SK-N-SH (cell line): ENCODE results near the gene POLR3GL. TPM values are rescaled to one million over a fixed set of nuclear protein-coding genes. Genes with fewer than 3 reads are reported as not detected.

Experiments used
- CTCF ChIA-PET: fragments of 300-600, 350-600 bp; formaldehyde crosslinking; extraction: SDS; loops from one replicate; lab custom pipeline; 2021; lab: Yijun Ruan, JAX
- POLR2A ChIA-PET: fragments of 350-600 bp; sonication (Branson Sonifier 250); formaldehyde crosslinking; extraction: SDS; loops from one replicate; lab custom pipeline; 2020; ENCODE audit warnings: antibody characterized with exemption, inconsistent platforms; lab: Yijun Ruan, JAX
- DNase-seq: peaks from one replicate; pipeline ENCODE4 v3.0.0; 2012
- H2AFZ ChIP-seq: fragments of 200-600 bp; sonication (generic); 2 replicates; pipeline ENCODE4 v1.8.1; 2016; ENCODE audit warnings: antibody characterized with exemption, mild to moderate bottlenecking, low read depth
- H3F3A ChIP-seq: fragments of 200-600 bp; sonication (generic); replicated peaks from 2 replicates; pipeline ENCODE3; 2016; ENCODE audit warnings: antibody characterized with exemption, mild to moderate bottlenecking; ENCODE audit not compliant: insufficient read depth
- H3K27ac ChIP-seq, 2 experiments: fragments of 200-500 bp in 1 of 2; fragments of 200-600 bp in 1 of 2; sonication (Bioruptor generic) in 1 of 2; sonication (generic), shearing (Covaris generic) in 1 of 2; 2 replicates each; pipeline versions ENCODE4 v1.5.1 to v1.6.1; 2014 to 2016; ENCODE audit warnings: low read depth in 2 of 2, inconsistent platforms in 1 of 2, low read length in 1 of 2, mild to moderate bottlenecking in 1 of 2, mixed read lengths in 1 of 2
- H3K27me3 ChIP-seq: fragments of 200-600 bp; sonication (generic), shearing (Covaris generic); 2 replicates; pipeline ENCODE4 v1.6.1; 2016; ENCODE audit warnings: mixed run types; ENCODE audit not compliant: insufficient read depth
- H3K36me3 ChIP-seq, 2 experiments: fragments of 200-500 bp in 1 of 2; fragments of 200-600 bp in 1 of 2; sonication (Bioruptor generic) in 1 of 2; sonication (generic) in 1 of 2; replicated peaks in 1 of 2; 2 replicates each; pipeline versions ENCODE3 to v1.5.1; 2014 to 2016; ENCODE audit warnings: low read length in 1 of 2, mild to moderate bottlenecking in 1 of 2; ENCODE audit not compliant: insufficient read depth in 2 of 2, control insufficient read depth in 1 of 2
- H3K4me1 ChIP-seq, 2 experiments: fragments of 200-500 bp in 1 of 2; fragments of 200-600 bp in 1 of 2; sonication (Bioruptor generic) in 1 of 2; sonication (generic), shearing (Covaris generic) in 1 of 2; 2 replicates each; pipeline versions ENCODE4 v1.5.1 to v1.6.1; 2014 to 2016; ENCODE audit warnings: low read depth in 1 of 2, low read length in 1 of 2, mixed run types in 1 of 2; ENCODE audit not compliant: insufficient read depth in 2 of 2, control insufficient read depth in 1 of 2
- H3K4me2 ChIP-seq: fragments of 200-600 bp; sonication (generic), shearing (Covaris generic); 2 replicates; pipeline ENCODE4 v1.6.1; 2017; ENCODE audit warnings: mixed run types
- H3K4me3 ChIP-seq, 2 experiments: fragments of 200-500 bp in 1 of 2; fragments of 200-600 bp in 1 of 2; sonication (Bioruptor generic) in 1 of 2; sonication (generic), shearing (Covaris generic) in 1 of 2; 2 replicates each; pipeline versions ENCODE4 v1.5.1 to v1.8.1; 2014 to 2016; ENCODE audit warnings: low read depth in 2 of 2, inconsistent platforms in 1 of 2, low read length in 1 of 2, mild to moderate bottlenecking in 1 of 2, mixed read lengths in 1 of 2, moderate library complexity in 1 of 2
- H3K79me2 ChIP-seq: fragments of 200-600 bp; sonication (generic); 2 replicates; pipeline ENCODE4 v1.8.1; 2017; ENCODE audit warnings: mild to moderate bottlenecking; ENCODE audit not compliant: insufficient read depth
- H3K9ac ChIP-seq: fragments of 200-600 bp; sonication (generic); 2 replicates; pipeline ENCODE4 v1.6.1; 2017; ENCODE audit warnings: mixed run types
- H3K9me2 ChIP-seq: fragments of 200-600 bp; sonication (generic); 2 replicates; pipeline ENCODE4 v1.6.1; 2017; ENCODE audit warnings: mixed run types
- H3K9me3 ChIP-seq: fragments of 200-600 bp; sonication (generic); 2 replicates; pipeline ENCODE4 v1.6.1; 2017; ENCODE audit warnings: mixed run types, mild to moderate bottlenecking, moderate library complexity
- H4K20me1 ChIP-seq: fragments of 200-600 bp; sonication (generic); 2 replicates; pipeline ENCODE4 v1.6.1; 2017; ENCODE audit warnings: mild to moderate bottlenecking, mixed run types; ENCODE audit not compliant: insufficient read depth
- EP300 ChIP-seq, 2 experiments: IDR thresholded peaks; 2 replicates each; pipeline versions ENCODE4 v1.4.0 to v1.6.1; 2012; ENCODE audit warnings: borderline replicate concordance in 1 of 2, low read depth in 1 of 2, low read length in 1 of 2
- FOXJ3 ChIP-seq: sonication (generic); formaldehyde crosslinking; IDR thresholded peaks from 2 replicates; pipeline ENCODE4 v1.5.1; 2020; ENCODE audit warnings: mild to moderate bottlenecking, missing genetic modification reagents
- GABPA ChIP-seq: IDR thresholded peaks from 2 replicates; pipeline ENCODE4 v1.4.0; 2012; ENCODE audit warnings: low read depth, mild to moderate bottlenecking
- JUND ChIP-seq: IDR thresholded peaks from 2 replicates; pipeline ENCODE4 v1.4.0; 2012
- MEF2A ChIP-seq: IDR thresholded peaks from 2 replicates; pipeline ENCODE4 v1.4.0; 2012; ENCODE audit warnings: low read depth, borderline replicate concordance
- MXI1 ChIP-seq: IDR thresholded peaks from 2 replicates; pipeline ENCODE4 v1.6.1; 2012; ENCODE audit warnings: mild to moderate bottlenecking, low read depth, low read length, improper control_type of control experiment
- NFIC ChIP-seq: IDR thresholded peaks from 2 replicates; pipeline ENCODE4 v1.4.0; 2012; ENCODE audit warnings: borderline replicate concordance
- NRF1 ChIP-seq: IDR thresholded peaks from 2 replicates; pipeline ENCODE4 v1.6.1; 2012; ENCODE audit warnings: low read depth, mild to moderate bottlenecking, low read length
- RAD21 ChIP-seq: IDR thresholded peaks from 2 replicates; pipeline ENCODE4 v1.6.1; 2012; ENCODE audit warnings: mild to moderate bottlenecking, low read length
- RXRA ChIP-seq: IDR thresholded peaks from 2 replicates; pipeline ENCODE4 v1.4.0; 2012; ENCODE audit warnings: low read depth, mild to moderate bottlenecking, borderline replicate concordance
- SIN3A ChIP-seq: IDR thresholded peaks from 2 replicates; pipeline ENCODE4 v1.6.1; 2012; ENCODE audit warnings: low read depth, mild to moderate bottlenecking, low read length, moderate library complexity, borderline replicate concordance
- TCF12 ChIP-seq: IDR thresholded peaks from 2 replicates; pipeline ENCODE4 v1.4.0; 2012
- YY1 ChIP-seq: IDR thresholded peaks from 2 replicates; pipeline ENCODE4 v1.4.0; 2012; ENCODE audit warnings: low read depth, mild to moderate bottlenecking
- polyA plus RNA-seq, 3 experiments: library from polyadenylated mRNA; depleted of rRNA; stranded (reverse); fragments of >200 nt; gene quantifications; 2 replicates each; pipeline ENCODE4 v1.2.3, GENCODE V29; 2012
- TF ChIP-seq, protein P1 (sequence below): IDR thresholded peaks from 2 replicates; pipeline ENCODE4 v1.4.0; 2012; ENCODE audit warnings: low read depth, borderline replicate concordance
- TF ChIP-seq, protein P2 (sequence below): IDR thresholded peaks from 2 replicates; pipeline ENCODE4 v1.6.1; 2012; ENCODE audit warnings: mild to moderate bottlenecking, low read depth, low read length, moderate library complexity
- TF ChIP-seq, protein P3 (sequence below): fragments of 150-350 bp; IDR thresholded peaks from 2 replicates; pipeline ENCODE4 v1.6.1; 2016; ENCODE audit warnings: mild to moderate bottlenecking, low read depth, low read length
- TF ChIP-seq, protein P4 (sequence below): fragments of 200-600 bp; sonication (generic); IDR thresholded peaks from 2 replicates; pipeline ENCODE4 v1.6.1; 2017; ENCODE audit warnings: antibody characterized with exemption, mild to moderate bottlenecking, moderate library complexity
- TF ChIP-seq, protein P5 (sequence below): IDR thresholded peaks from 2 replicates; pipeline ENCODE4 v1.4.0; 2012; ENCODE audit warnings: low read depth, borderline replicate concordance

The POLR3GL gene
- polyA plus RNA-seq, 1 of the 3 experiments (the other 2 are of a cell fraction), result 15.8 TPM

DNA sequence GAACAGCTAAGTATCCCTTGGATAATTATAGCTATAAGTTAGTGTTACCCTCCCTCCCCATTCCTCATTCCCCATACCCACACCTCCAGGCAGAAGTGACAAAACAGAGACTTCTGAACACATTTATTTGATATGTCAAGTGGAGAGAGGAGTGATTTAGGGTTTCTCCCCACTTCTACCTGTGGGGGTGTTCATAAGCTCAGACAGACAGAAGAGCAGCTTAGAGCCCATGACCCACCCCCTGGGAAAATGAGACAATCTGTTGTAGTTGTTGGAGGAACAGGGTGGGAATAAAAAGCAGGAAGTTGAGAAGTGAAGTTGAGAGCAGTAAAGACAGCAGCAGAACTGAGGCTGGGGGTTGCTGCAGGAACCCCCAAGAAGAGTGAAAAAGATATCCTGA, 5.2 kb upstream of the POLR3GL start:
- ChIA-PET POLR2A (interaction anchor here (1.6 to 2.5 kb wide), 2 partner anchors 100 to 101 kb away, joined by 5 to 10 read pairs; partner anchors contain the start of gene PIAS3), CTCF (interaction anchor here (1.1 to 2.3 kb wide), 5 partner anchors 17 to 114 kb away, joined by 3 to 9 read pairs (median 4); partner anchors contain the start of gene NUDT17)
- Histone ChIP-seq H4K20me1 (no peaks in the 10 kb centered on the region; the same call in 1 of the 2 replicates), H3K27ac (no peak overlapping the region; a peak in 1 of 4 replicates), H3K36me3 (no peaks in the 10 kb centered on the region), H3K27me3 (no peaks in the 10 kb centered on the region), H2AFZ (no peak overlapping the region), H3K4me3 (no peak overlapping the region), H3K9me2 (no peaks in the 10 kb centered on the region), H3F3A (peaks cover 42% of the 10 kb centered on the region), H3K9ac (no peak overlapping the region), H3K4me2 (peak overlapping the region; percentile 95; the same call in 1 of the 2 replicates), H3K9me3 (no peaks in the 10 kb centered on the region), H3K4me1 (peaks cover 40 to 68% of the 10 kb centered on the region in 2 experiments), H3K79me2 (peaks cover 31% of the 10 kb centered on the region)
- no peak for DNase-seq
- TF ChIP-seq, protein P1, sequence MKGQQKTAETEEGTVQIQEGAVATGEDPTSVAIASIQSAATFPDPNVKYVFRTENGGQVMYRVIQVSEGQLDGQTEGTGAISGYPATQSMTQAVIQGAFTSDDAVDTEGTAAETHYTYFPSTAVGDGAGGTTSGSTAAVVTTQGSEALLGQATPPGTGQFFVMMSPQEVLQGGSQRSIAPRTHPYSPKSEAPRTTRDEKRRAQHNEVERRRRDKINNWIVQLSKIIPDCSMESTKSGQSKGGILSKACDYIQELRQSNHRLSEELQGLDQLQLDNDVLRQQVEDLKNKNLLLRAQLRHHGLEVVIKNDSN, result no peak
- TF ChIP-seq FOXJ3 (CRISPR knock-in tag) (no peak), NRF1 (no peak), YY1 (no peak), RAD21 (no peak), NFIC (no peak), TCF12 (no peak), EP300 (IDR thresholded peaks at IDR 0.05; ENCODE audit: borderline replicate concordance in 1 of 2, low read depth in 1 of 2, low read length in 1 of 2) (no peak), GABPA (no peak), JUND (no peak), MEF2A (no peak), SIN3A (no peak), RXRA (no peak), MXI1 (no peak)
- TF ChIP-seq, protein P2, sequence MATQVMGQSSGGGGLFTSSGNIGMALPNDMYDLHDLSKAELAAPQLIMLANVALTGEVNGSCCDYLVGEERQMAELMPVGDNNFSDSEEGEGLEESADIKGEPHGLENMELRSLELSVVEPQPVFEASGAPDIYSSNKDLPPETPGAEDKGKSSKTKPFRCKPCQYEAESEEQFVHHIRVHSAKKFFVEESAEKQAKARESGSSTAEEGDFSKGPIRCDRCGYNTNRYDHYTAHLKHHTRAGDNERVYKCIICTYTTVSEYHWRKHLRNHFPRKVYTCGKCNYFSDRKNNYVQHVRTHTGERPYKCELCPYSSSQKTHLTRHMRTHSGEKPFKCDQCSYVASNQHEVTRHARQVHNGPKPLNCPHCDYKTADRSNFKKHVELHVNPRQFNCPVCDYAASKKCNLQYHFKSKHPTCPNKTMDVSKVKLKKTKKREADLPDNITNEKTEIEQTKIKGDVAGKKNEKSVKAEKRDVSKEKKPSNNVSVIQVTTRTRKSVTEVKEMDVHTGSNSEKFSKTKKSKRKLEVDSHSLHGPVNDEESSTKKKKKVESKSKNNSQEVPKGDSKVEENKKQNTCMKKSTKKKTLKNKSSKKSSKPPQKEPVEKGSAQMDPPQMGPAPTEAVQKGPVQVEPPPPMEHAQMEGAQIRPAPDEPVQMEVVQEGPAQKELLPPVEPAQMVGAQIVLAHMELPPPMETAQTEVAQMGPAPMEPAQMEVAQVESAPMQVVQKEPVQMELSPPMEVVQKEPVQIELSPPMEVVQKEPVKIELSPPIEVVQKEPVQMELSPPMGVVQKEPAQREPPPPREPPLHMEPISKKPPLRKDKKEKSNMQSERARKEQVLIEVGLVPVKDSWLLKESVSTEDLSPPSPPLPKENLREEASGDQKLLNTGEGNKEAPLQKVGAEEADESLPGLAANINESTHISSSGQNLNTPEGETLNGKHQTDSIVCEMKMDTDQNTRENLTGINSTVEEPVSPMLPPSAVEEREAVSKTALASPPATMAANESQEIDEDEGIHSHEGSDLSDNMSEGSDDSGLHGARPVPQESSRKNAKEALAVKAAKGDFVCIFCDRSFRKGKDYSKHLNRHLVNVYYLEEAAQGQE, result no peak
- TF ChIP-seq, protein P3, sequence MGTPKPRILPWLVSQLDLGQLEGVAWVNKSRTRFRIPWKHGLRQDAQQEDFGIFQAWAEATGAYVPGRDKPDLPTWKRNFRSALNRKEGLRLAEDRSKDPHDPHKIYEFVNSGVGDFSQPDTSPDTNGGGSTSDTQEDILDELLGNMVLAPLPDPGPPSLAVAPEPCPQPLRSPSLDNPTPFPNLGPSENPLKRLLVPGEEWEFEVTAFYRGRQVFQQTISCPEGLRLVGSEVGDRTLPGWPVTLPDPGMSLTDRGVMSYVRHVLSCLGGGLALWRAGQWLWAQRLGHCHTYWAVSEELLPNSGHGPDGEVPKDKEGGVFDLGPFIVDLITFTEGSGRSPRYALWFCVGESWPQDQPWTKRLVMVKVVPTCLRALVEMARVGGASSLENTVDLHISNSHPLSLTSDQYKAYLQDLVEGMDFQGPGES, result no peak
- TF ChIP-seq, protein P4, sequence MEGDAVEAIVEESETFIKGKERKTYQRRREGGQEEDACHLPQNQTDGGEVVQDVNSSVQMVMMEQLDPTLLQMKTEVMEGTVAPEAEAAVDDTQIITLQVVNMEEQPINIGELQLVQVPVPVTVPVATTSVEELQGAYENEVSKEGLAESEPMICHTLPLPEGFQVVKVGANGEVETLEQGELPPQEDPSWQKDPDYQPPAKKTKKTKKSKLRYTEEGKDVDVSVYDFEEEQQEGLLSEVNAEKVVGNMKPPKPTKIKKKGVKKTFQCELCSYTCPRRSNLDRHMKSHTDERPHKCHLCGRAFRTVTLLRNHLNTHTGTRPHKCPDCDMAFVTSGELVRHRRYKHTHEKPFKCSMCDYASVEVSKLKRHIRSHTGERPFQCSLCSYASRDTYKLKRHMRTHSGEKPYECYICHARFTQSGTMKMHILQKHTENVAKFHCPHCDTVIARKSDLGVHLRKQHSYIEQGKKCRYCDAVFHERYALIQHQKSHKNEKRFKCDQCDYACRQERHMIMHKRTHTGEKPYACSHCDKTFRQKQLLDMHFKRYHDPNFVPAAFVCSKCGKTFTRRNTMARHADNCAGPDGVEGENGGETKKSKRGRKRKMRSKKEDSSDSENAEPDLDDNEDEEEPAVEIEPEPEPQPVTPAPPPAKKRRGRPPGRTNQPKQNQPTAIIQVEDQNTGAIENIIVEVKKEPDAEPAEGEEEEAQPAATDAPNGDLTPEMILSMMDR, result no peak
- TF ChIP-seq, protein P5, sequence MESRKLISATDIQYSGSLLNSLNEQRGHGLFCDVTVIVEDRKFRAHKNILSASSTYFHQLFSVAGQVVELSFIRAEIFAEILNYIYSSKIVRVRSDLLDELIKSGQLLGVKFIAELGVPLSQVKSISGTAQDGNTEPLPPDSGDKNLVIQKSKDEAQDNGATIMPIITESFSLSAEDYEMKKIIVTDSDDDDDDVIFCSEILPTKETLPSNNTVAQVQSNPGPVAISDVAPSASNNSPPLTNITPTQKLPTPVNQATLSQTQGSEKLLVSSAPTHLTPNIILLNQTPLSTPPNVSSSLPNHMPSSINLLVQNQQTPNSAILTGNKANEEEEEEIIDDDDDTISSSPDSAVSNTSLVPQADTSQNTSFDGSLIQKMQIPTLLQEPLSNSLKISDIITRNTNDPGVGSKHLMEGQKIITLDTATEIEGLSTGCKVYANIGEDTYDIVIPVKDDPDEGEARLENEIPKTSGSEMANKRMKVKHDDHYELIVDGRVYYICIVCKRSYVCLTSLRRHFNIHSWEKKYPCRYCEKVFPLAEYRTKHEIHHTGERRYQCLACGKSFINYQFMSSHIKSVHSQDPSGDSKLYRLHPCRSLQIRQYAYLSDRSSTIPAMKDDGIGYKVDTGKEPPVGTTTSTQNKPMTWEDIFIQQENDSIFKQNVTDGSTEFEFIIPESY, result no peak
